Hepatocyte (in vitro differentiated cells): ENCODE results near the gene KIAA0825.

Experiments used
- EZH2 ChIP-seq: fragments of 200-600 bp; sonication (generic); IDR thresholded peaks from 2 replicates; pipeline ENCODE4 v1.6.1; 2016; ENCODE audit warnings: antibody characterized with exemption, mild to moderate bottlenecking, borderline replicate concordance
- EZH2phosphoT487 ChIP-seq: fragments of 200-600 bp; sonication (generic); IDR thresholded peaks from one replicate; pipeline ENCODE4 v1.6.1; 2018; ENCODE audit warnings: antibody characterized with exemption, mild to moderate bottlenecking, low read depth, moderate library complexity; ENCODE audit not compliant: unreplicated experiment, severe bottlenecking
- TF ChIP-seq, protein P1 (sequence below): fragments of 200-600 bp; sonication (generic); IDR thresholded peaks from 2 replicates; pipeline ENCODE4 v1.5.1; 2016; ENCODE audit warnings: antibody characterized with exemption, mild to moderate bottlenecking; ENCODE audit not compliant: poor library complexity

DNA sequence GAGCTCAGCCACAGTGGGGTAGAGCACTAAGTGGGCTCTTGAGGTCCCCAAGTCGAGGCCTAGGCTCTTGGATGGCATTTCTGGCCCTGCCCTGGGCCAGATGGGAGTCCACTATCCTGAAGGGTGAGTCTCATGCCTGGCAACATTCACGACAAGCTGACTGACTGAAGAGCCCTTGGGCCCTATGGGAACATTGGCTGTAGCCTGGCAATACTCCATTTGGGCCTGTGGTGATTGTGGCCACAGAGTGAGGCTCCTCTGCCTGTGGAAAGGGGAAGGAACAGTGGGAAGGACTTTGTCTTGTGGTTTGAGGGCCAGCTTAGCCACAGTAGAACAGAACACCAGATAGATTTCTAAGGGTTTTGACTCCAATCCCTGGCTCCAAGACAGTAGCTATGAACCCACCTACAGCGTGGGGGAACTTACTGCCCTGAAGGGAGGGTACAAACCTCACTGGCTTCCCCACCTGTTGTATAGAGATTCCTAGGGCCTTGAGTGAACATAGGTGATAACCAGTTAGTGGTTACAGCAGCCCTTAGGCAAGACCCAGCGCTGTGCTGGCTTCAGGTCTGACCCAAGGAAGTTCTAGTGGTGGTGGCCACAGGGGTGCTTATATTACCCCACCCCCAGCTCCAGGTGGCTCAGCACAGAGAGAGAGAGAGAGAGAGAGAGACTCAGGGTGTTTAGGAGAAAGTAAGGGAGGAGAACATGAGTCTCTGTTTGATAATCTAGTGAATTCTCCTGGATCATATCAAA lies 72.4 kb downstream of the KIAA0825 start:
- no peak for TF ChIP-seq EZH2phosphoT487
- TF ChIP-seq, protein P1, sequence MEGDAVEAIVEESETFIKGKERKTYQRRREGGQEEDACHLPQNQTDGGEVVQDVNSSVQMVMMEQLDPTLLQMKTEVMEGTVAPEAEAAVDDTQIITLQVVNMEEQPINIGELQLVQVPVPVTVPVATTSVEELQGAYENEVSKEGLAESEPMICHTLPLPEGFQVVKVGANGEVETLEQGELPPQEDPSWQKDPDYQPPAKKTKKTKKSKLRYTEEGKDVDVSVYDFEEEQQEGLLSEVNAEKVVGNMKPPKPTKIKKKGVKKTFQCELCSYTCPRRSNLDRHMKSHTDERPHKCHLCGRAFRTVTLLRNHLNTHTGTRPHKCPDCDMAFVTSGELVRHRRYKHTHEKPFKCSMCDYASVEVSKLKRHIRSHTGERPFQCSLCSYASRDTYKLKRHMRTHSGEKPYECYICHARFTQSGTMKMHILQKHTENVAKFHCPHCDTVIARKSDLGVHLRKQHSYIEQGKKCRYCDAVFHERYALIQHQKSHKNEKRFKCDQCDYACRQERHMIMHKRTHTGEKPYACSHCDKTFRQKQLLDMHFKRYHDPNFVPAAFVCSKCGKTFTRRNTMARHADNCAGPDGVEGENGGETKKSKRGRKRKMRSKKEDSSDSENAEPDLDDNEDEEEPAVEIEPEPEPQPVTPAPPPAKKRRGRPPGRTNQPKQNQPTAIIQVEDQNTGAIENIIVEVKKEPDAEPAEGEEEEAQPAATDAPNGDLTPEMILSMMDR, result no peak
- no peak for TF ChIP-seq EZH2
